Cardiac muscle cell (in vitro differentiated cells and primary cell): ENCODE data around the gene LYL1. TPM values are rescaled to one million over a fixed set of nuclear protein-coding genes. Genes with fewer than 3 reads are reported as not detected.

Experiments used
- DNase-seq, 2 donors: peaks; one replicate each; pipeline versions ENCODE4 v3.0.0 to v3.0.0-alpha.2; 2010 to 2017; ENCODE audit warnings: low read depth in 1 of 2, low spot score in 1 of 2
- H3K27ac ChIP-seq: fragments of 200-600 bp; sonication (generic); 2 replicates; pipeline ENCODE4 v1.5.1; 2016
- H3K27me3 ChIP-seq: fragments of 200-600 bp; sonication (generic); 2 replicates; pipeline ENCODE4 v1.6.0; 2016; ENCODE audit warnings: control low read depth
- H3K36me3 ChIP-seq: fragments of 200-600 bp; sonication (generic); 2 replicates; pipeline ENCODE4 v1.5.1; 2016; ENCODE audit warnings: control low read depth
- H3K4me1 ChIP-seq: fragments of 200-600 bp; sonication (generic); 2 replicates; pipeline ENCODE4 v1.8.1; 2017; ENCODE audit warnings: low read depth, mild to moderate bottlenecking, mixed run types
- H3K4me3 ChIP-seq: fragments of 200-600 bp; sonication (generic); 2 replicates; pipeline ENCODE4 v1.5.1; 2016; ENCODE audit warnings: mild to moderate bottlenecking
- H3K9me3 ChIP-seq: fragments of 200-600 bp; sonication (generic); 2 replicates; pipeline ENCODE4 v1.5.1; 2017; ENCODE audit warnings: low read depth, mild to moderate bottlenecking, control low read depth
- CTCF ChIP-seq: IDR thresholded peaks from 2 replicates; pipeline ENCODE4 v1.5.1; 2012; ENCODE audit warnings: low read depth, mild to moderate bottlenecking, low read length
- polyA plus RNA-seq: library from polyadenylated mRNA; unstranded; fragments of >200 nt; fragmentation: Nextera tagmentation; extraction: Ambion mirVana; gene quantifications from 2 replicates; pipeline ENCODE4 v1.2.1, GENCODE V29; 2016
- total RNA-seq: library from RNA; depleted of rRNA; stranded (reverse); fragments of >200 nt; gene quantifications from 2 replicates; pipeline ENCODE4 v1.2.3, GENCODE V29; 2016

LYL1 gene
- total and polyA plus RNA-seq, 2 experiments from 2014 or later: 4.6 to 5.6 TPM

DNA sequence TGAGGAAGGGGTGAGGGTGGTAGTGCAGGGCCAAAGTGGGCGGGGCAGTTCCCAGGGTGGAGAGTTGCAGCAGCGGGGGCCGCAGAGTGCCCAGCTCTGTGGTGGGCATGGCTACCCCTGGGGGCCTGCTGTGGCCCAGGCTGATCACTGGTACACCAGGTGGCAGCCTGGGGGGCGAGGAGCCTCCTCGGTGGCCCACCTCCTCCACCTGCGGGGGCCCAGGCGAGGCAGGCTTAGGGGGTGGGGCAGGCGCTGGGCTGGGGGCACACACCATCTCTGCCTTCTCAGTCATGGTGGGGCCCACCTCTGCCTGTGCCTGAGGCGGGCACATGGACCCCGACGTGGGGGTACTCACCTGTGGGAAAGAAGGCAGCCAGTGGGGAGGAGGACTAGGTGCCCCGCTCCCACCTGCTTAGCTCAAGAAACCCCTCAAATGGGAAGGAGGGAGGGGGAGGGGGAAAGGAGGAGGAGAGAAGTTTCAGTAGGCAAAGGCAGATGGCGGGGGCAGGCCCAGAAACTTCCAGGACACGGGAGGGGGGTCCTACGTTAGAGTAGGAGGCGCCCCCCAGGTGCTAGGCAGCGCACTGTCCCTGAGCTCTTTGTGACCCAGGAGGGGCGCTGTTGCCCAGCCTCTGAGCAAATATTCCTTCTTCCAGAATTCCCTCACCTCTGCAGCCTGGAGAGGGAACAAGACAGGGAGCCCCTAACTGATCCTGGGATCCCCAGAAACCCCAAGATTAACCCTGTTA is 1.6 kb downstream of the LYL1 start:
- no peaks in the 10 kb centered on the region for H3K36me3 ChIP-seq
- no peak for DNase-seq
- H3K4me3 ChIP-seq: no peak overlapping the region
- H3K27ac ChIP-seq: no peak overlapping the region
- no peaks in the 10 kb centered on the region for H3K9me3 ChIP-seq
- peak; percentile 29 for TF ChIP-seq CTCF
- H3K27me3 ChIP-seq: peaks cover 59% of the 10 kb centered on the region
- peaks cover 7% of the 10 kb centered on the region for H3K4me1 ChIP-seq

- H3K4me3 ChIP-seq: no peak overlapping the region
- peaks cover 68% of the 10 kb centered on the region for H3K27me3 ChIP-seq
Measured at GRCh38 chr19:13100031-13100588, 2.5 kb downstream of the LYL1 start.

DNA sequence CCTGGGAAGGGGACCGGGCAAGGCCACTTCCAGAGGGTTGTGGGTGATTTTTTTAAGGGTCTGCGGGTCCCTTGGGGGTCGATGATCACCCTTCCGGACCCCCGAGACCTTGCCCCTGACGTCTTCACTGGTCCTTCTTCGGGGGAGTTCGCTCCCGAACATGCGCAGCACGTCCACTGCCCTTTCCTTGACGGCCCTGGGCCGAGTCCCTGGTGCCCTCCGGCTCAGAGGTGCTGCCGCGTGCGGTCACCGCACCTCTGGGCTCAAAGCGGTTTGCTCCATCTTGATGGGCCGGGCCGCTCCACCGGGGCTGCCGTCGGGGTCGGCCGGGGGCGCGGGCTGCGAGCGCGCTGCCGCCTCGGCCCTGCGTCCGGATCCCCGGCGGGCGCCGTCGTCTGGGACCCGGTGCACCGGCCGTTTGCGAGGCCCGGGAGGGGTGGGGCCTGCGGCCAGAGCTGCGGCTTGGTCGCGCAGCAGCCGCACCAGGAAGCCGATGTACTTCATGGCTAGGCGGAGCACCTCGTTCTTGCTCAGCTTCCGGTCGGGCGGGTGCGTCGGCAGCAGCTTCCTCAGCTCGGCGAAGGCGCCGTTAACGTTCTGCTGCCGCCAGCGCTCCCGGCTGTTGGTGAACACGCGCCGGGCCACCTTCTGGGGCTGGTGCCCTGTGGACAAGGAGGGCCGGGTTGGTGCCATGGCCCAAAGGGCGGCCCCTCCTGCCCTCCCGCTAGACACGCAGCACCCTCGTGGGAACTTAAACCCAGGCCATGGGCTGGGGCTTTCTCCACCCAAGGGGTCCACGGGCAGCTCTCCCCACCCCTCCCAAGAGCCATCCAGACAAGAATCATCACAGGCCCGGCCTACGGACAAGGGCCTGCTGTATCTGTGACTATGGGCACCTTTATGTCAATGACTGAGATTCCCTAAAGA is 3.3 kb downstream of the LYL1 start:
- Histone ChIP-seq H3K27me3 (peaks cover 75% of the 10 kb centered on the region), H3K36me3 (no peaks in the 10 kb centered on the region), H3K27ac (no peak overlapping the region), H3K9me3 (no peaks in the 10 kb centered on the region), H3K4me1 (peaks cover 10% of the 10 kb centered on the region), H3K4me3 (no peak overlapping the region)
- no peak for TF ChIP-seq CTCF
- DNase-seq: peak in 1 of 2 donors; percentile 68

More at GRCh38 chr19:13100031-13100588, 2.5 kb downstream of the LYL1 start:
- Histone ChIP-seq H3K27ac (no peak overlapping the region), H3K4me1 (peaks cover 10% of the 10 kb centered on the region), H3K9me3 (no peaks in the 10 kb centered on the region), H3K36me3 (no peaks in the 10 kb centered on the region)
- no peak for TF ChIP-seq CTCF
- no peak for DNase-seq

- H3K4me3 ChIP-seq: no peak overlapping the region
- TF ChIP-seq CTCF: no peak
- H3K9me3 ChIP-seq: no peaks in the 10 kb centered on the region
- DNase-seq: peak in 1 of 2 donors; percentile 77
- no peaks in the 10 kb centered on the region for H3K36me3 ChIP-seq
- peaks cover 10% of the 10 kb centered on the region for H3K4me1 ChIP-seq
- peaks cover 81% of the 10 kb centered on the region for H3K27me3 ChIP-seq
- no peak overlapping the region for H3K27ac ChIP-seq
Measured at GRCh38 chr19:13098277-13099072, 4.2 kb downstream of the LYL1 start.
